Nephron (organoid): Measurements from ENCODE around the gene CD47.
A peak's percentile ranks its signal among the peaks of the same experiment; 100 is the strongest.

Experiments
- H3K27ac Mint-ChIP-seq, 3 experiments: 2 replicates each; pipeline ENCODE4 v1.8.0; 2020; ENCODE audit warnings: mixed read lengths in 3 of 3, mild to moderate bottlenecking in 2 of 3, moderate library complexity in 1 of 3
- H3K27me3 Mint-ChIP-seq: 2 replicates; pipeline ENCODE4 v1.8.0; 2021; ENCODE audit warnings: low read depth, mild to moderate bottlenecking, moderate library complexity, mixed read lengths
- H3K36me3 Mint-ChIP-seq: 2 replicates; pipeline ENCODE4 v1.8.0; 2020; ENCODE audit warnings: low read depth, mixed read lengths
- H3K4me1 Mint-ChIP-seq: 2 replicates; pipeline ENCODE4 v1.8.0; 2020; ENCODE audit warnings: mixed read lengths
- H3K4me3 Mint-ChIP-seq, 3 experiments: 2 replicates each; pipeline ENCODE4 v1.8.0; 2020; ENCODE audit warnings: mild to moderate bottlenecking in 3 of 3, mixed read lengths in 3 of 3, moderate library complexity in 2 of 3
- H3K9me3 Mint-ChIP-seq: 2 replicates; pipeline ENCODE4 v1.8.0; 2020; ENCODE audit warnings: mixed read lengths
- CTCF ChIP-seq, 3 experiments: fragments of 200-600 bp; sonication (generic); IDR thresholded peaks; one replicate each; pipeline ENCODE4 v1.5.0; 2021; ENCODE audit warnings: antibody characterized with exemption in 3 of 3; ENCODE audit not compliant: unreplicated experiment in 3 of 3

Gene CD47

GRCh38 chr3:108092501-108092900 is 1.7 kb upstream of the CD47 start:
- TF ChIP-seq CTCF (IDR thresholded peaks at IDR 0.05; ENCODE audit: unreplicated experiment in 3 of 3) = no peak
- H3K4me3 Mint-ChIP-seq = peak overlapping the region; percentile 84 to 93 (median 91)

GRCh38 chr3:108091498-108092250 is 843 bp upstream of the CD47 start:
- Mint-ChIP-seq H3K4me1 (peaks cover 10% of the 10 kb centered on the region), H3K27me3 (peaks cover 14% of the 10 kb centered on the region), H3K27ac (peak overlapping the region; percentile 36 to 75 (median 43)), H3K4me3 (peak overlapping the region; percentile 84 to 93 (median 91)), H3K36me3 (no peaks in the 10 kb centered on the region), H3K9me3 (no peaks in the 10 kb centered on the region)
- TF ChIP-seq CTCF (IDR thresholded peaks at IDR 0.05; ENCODE audit: unreplicated experiment in 3 of 3) = no peak

More at GRCh38 chr3:108092501-108092900, 1.7 kb upstream of the CD47 start:
- Mint-ChIP-seq H3K36me3 (no peaks in the 10 kb centered on the region), H3K27ac (peak overlapping the region in 1 of 3 experiments; percentile 75), H3K9me3 (no peaks in the 10 kb centered on the region), H3K27me3 (peaks cover 14% of the 10 kb centered on the region), H3K4me1 (peaks cover 10% of the 10 kb centered on the region)

- Mint-ChIP-seq H3K4me1 (peaks cover 10% of the 10 kb centered on the region), H3K27ac (peak overlapping the region; percentile 43 to 88 (median 76)), H3K36me3 (no peaks in the 10 kb centered on the region), H3K9me3 (no peaks in the 10 kb centered on the region), H3K4me3 (peak overlapping the region; percentile 93 to 99 (median 96)), H3K27me3 (peaks cover 11% of the 10 kb centered on the region)
- no peak for TF ChIP-seq CTCF (IDR thresholded peaks at IDR 0.05; ENCODE audit: unreplicated experiment in 3 of 3)
Observed at GRCh38 chr3:108090049-108090700, 656 bp downstream of the CD47 start.

- peaks cover 10% of the 10 kb centered on the region for H3K4me1 Mint-ChIP-seq
- peaks cover 11% of the 10 kb centered on the region for H3K27me3 Mint-ChIP-seq
- no peaks in the 10 kb centered on the region for H3K36me3 Mint-ChIP-seq
- no peak for TF ChIP-seq CTCF (IDR thresholded peaks at IDR 0.05; ENCODE audit: unreplicated experiment in 3 of 3)
- H3K27ac Mint-ChIP-seq = peak overlapping the region; percentile 43 to 88 (median 76)
- peak overlapping the region; percentile 93 to 99 (median 96) for H3K4me3 Mint-ChIP-seq
- no peaks in the 10 kb centered on the region for H3K9me3 Mint-ChIP-seq
Observed at GRCh38 chr3:108089579-108089978, 1.3 kb downstream of the CD47 start.

- no peak for TF ChIP-seq CTCF (IDR thresholded peaks at IDR 0.05; ENCODE audit: unreplicated experiment in 3 of 3)
- peaks cover 10% of the 10 kb centered on the region for H3K4me1 Mint-ChIP-seq
- no peaks in the 10 kb centered on the region for H3K36me3 Mint-ChIP-seq
- no peaks in the 10 kb centered on the region for H3K9me3 Mint-ChIP-seq
- no peak overlapping the region for H3K27ac Mint-ChIP-seq
- H3K4me3 Mint-ChIP-seq = peak overlapping the region in 2 of 3 experiments; percentile 31 to 64
- peaks cover 11% of the 10 kb centered on the region for H3K27me3 Mint-ChIP-seq
Observed at GRCh38 chr3:108088697-108089096, 2.1 kb downstream of the CD47 start.
